Right forelimb (tissue), 1 donor: ENCODE measurements around the gene ARHGAP23.
A peak's percentile ranks its signal among the peaks of the same experiment; 100 is the strongest.

Experiments
- DNase-seq: peaks from one replicate; pipeline ENCODE4 v3.0.0-alpha.2; 2018

The ARHGAP23 gene

DNA sequence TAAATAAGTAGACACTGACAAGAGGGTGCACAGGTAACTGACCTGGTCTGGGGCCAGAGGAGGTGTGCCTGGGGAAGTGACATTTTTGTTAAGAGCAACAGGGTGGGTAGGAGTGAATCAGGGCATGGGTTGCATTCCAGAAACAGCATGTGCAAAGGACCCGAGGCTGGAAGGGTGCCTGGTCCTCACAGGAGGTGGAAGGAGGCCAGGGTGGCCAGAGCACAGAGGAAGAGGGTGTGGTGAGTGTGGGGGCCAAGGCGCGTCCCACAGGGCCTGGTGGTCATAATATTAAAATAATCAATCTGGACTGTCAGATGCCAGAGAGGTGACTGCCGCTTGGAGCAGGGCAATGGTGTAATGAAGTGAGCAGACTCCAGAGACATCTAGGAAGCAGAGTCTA is 14.3 kb downstream of the ARHGAP23 start:
- DNase-seq = no peak

DNA sequence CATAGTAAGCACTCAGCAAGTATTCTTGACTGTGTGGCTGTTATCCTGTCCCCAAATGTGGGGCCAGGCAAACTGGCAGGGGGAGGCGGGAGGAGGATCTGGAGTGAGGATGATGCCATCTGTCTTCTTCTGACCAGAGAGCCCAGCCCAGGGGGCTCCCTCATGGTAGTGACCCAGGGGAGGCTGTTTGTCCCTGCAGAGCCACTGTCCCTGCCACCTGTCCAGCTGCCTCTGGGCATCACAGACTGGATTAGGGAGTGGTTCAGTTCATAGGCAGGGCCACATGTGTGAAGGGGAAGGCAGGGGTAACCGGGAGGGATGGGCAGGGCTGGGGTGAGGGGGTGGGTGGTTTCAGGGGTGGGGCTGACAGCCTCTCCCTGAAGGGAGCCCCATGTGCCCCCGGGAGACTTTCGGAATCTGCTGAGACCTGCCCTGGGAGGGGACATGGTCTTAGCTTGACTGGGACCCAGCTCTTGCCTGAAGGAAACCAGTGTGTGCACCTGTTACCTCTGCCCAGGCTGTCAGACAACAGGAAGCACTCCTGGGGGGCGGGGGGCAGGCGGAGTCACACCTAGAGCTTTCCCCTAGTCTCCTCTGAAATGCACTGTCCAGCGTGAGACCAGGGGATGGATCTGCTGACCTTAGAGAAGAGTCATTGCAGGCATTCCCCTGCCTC is 15.2 kb downstream of the ARHGAP23 start:
- DNase-seq = no peak

DNA sequence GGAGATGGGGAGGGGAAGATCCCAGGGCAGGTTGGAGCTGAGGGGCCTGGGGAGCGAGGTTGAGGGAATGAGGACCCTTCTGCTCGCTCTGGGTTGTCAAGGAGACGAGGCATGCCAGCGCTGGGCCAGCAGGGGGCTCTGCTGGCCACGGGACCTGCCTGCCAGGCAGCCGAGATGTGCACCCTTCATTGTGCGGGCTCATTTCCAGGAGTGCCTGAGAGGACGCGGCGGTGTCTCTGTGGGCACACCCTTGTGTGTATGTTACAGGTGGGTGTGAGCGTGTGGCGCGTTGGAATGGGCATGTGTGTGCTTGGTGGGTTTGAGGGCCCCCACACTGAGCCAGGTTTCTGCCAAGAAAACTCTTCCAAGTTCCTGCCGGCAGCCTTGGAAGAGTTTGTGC is 15.9 kb downstream of the ARHGAP23 start:
- DNase-seq = peak; percentile 83

DNA sequence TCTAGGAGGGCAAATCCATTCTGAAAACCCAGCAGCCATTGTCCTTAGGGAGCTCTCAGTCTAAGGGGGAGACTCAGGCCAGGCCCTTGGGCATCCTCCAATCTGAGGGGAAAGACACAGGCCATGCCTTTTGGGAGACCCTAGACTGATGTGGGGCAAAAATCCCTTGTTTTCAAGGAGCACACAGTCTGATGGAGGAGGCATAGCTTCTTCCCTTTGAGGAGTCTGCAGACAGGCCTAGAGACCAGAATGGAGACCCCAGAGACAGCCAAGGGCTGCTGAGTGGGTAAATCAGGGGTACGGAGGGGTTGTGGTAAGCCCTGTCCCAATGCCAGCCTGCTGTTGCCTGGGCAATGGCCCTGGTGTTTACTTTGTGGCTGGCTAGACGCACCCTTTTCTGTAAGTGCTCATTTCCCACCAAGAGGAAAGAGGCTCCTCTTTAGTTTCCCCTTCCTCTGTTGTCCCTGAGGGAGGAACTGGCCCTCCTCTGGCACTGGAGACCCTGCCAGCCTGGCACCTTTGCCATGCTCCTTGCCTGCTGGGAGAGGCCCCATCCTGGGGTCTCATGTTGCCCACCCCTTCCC is 19.3 kb downstream of the ARHGAP23 start:
- no peak for DNase-seq

DNA sequence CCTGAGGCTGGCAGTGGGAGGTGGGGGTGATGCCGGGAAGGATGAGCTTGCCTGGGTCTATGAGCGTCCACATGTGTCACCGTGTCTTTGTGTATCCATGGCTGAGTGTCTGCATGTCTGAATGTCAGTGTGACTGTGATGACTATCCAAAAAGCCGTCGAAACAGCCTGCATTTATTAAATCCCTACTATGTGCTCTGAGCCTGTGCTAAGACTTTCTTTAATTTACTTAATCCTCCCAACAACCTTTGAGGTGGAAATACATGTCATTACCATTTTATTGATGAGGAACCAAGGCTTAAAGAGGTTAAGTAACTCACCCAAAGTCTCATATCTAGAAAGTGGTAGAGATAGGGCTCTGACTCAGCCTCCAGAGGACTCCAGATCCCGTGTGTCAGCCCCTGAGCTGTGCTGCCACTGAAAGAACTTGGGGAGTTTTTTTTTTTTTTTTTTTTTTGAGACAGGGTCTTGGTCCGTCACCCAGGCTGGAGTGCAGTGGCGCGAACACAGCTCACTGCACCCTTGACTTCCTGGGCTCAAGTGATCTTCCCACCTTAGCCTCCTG is 20.0 kb downstream of the ARHGAP23 start:
- no peak for DNase-seq

DNA sequence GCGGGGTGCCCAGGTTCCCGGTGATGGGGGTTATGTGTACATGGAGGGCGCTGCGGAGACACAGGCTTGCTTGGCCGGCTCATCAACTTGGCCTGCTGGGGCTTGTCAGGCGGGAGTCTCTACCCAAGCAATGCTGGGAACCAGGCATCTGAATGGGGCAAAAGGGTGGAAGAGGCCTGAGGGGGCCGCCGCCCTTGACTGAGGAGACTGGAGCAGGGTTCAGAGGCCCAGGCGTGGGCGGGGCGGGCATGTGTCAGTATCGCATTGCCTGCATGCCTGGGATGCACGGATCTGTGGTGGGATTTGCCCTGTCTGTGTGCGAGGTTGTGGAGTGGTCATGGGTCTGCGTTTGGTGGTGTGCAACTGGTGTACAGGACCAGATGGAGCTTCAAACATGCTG is 21.1 kb downstream of the ARHGAP23 start:
- DNase-seq = no peak

DNA sequence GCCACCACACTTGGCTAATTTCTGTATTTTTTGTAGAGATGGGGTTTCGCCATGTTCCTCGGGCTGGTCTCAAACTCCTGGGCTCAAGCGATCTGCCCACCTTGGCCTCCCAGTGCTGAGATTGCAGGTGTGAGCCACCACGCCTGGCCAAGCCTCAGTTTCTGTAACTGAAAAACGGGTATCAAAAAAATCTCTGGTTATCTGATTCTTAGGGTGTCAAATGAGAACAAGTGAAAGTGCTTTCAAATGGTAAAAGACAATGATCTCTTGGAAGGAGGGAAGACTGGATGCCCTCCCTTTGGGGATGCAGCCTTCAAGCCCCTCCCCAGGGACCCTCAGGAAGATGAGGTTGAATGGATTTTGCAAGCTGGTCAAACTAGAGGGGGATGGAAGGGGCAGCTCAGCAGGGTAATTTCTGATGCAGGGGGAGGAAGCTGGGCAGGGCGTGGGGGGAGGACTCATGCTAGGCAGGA is 22.3 kb downstream of the ARHGAP23 start:
- DNase-seq = no peak

DNA sequence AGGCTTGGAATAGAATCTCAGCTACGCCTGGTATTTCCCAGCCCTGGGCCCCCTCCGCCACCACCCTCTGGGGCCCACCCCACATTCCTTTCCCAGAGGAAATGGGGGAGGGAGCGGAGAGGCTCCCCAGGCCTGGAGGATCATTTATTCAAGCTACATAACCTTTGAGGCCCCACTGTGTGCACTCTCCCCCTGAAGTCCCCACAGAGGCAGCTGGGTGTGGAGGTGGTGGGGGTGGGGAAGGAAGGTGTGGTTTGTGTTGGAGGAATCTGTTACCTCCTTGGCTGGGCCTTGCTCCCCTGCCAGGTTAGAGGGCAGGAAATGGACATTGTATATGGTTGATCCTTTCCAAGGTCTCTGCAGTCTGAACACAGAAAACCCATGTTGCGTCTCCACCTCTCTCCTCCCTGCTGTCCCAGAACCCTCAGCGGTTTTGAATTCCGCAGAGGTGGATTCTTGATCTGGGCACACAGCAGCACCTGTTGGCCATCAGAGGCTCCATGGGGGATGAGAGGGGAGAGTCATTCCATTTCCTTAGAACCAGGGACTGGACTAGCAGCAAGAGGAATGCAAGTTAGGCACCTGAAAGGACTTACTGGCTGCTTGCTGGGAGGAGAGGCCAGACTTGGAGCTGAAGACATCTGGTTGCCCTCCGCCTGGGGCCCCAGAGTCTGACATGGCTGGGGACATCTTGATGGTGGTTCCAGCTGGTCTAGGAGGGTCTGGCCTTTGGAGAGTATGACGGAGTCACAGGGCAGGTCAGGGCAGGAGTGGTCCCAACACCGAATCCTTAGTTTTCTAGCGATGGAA is 23.0 kb downstream of the ARHGAP23 start:
- DNase-seq = peak; percentile 68

DNA sequence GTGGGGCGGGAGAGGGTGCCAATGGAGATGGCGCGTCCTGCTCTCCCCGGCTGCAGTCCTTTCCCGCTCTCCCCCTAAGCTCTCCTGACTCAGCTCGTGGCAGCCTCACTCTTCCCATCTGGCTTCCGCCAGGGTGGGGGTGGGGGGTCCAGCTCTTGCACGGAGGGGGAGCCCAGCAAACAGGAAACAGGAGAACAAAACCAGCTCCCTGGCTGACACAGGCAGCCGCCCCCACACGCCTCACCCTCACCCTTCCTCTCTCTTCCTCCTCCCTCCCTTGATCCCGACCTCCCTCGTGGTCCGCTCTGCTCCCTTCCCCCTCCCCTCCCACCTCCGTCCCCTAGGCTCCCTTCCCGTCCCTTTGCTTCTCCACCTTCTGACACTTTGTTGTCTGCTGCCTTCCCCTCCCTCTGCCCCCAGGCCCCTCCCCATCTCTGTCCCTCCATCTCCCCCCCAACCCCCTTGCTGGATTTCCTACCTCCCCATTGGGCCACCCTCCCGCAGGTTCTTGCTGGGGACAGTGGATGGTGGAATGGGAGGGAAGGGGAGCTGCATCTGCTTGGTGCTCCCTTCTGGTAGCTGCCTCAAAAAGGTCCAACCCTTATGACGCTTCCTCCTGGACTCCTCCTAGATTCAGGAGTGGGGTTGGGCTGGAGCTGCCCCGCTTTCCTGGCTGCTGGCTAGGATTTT is 23.7 kb downstream of the ARHGAP23 start:
- DNase-seq = peak; percentile 83

DNA sequence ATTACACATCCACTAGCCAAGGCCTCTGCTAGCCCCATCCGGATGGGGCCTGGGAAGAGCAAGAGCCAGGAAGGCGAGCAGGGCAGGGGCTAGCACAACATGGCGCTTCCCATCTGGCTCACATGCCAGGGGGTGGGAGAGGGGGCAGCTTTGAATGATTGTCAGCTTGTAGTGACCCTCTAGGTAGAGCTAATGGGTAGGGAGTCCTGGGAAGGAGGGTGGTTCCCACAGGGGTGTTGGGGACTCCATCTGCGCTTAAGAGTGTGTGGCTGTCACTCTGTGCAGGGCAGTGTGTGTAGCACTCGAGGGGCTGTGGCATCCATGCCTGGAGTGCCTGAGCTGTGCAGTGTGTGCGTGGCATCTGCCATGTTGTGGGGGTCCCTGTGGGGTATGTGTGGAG is 24.5 kb downstream of the ARHGAP23 start:
- DNase-seq = no peak

DNA sequence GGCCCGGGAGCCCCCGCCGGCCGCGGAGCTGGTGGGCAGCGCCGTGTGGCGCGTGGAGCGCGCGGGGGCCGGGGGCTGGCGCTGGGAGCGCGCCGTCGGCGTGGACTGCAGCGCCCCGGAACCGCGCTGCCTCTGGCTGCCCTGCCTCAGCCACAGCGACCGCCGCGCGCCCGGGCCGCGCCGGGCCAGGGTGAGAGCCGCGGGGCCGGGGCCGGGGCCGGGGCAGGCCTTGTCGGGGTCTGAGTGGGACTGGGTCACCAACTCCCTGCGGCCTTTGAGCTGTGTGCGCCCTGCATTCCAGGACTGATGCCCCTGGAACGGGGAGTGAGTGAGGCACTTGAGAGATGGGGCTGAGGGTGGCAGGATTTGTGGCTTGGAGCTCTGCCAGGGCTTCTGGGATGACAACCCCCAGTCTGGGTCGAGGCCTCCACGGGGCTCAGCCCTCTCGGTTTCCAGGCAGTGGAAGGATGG is 25.7 kb downstream of the ARHGAP23 start:
- peak; percentile 68 for DNase-seq

DNA sequence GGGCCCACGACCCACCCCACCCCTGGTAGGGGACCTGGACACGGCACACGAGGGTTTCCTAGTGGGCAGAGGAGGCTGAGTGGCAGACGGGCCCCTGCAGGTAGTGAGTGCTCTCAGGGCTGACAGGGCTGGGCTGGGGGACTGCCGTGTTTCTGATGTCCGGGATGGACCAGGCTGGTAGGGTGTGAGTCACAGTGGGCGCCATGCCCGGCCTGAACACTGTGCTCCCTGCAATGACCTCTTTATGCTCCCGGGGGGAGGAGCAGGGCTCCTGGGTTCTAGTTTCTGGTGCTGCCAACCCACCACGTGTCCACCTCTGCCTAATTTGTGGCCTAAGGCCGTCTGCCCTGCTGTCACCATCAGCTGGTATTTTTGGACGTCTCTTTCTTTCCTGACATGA is 26.3 kb downstream of the ARHGAP23 start:
- peak; percentile 72 for DNase-seq

DNA sequence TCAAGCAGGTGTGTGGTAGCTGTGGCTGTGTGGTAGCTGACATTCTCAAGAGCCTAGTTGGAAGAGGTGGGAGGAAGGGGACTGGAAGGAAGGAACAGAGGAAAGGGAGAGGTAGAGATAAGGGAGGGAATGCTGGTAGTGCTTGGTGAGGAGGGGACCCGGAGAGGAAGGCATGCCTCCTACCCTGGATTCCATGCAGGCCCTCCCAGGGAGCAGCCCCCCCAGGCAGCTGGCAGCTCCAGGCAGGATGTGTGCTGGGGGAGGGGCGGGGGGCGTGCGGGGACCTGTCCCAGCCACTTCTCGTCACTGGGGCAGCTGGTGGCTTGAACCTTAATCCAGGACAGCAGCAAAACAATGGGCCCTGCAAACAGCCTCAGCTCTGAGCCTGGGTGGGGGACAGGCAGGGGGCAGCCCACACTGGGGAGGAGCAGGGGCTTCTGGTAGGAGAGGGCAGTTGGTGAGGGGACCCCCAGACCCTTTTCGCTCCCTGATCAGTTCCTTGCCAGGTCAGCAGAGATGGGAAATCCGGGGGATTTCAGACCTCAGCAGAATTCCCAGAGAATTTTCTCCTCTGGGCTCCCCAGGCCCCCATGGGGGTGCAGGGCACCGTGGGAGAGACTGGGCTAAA is 27.1 kb downstream of the ARHGAP23 start:
- DNase-seq = peak; percentile 61

DNA sequence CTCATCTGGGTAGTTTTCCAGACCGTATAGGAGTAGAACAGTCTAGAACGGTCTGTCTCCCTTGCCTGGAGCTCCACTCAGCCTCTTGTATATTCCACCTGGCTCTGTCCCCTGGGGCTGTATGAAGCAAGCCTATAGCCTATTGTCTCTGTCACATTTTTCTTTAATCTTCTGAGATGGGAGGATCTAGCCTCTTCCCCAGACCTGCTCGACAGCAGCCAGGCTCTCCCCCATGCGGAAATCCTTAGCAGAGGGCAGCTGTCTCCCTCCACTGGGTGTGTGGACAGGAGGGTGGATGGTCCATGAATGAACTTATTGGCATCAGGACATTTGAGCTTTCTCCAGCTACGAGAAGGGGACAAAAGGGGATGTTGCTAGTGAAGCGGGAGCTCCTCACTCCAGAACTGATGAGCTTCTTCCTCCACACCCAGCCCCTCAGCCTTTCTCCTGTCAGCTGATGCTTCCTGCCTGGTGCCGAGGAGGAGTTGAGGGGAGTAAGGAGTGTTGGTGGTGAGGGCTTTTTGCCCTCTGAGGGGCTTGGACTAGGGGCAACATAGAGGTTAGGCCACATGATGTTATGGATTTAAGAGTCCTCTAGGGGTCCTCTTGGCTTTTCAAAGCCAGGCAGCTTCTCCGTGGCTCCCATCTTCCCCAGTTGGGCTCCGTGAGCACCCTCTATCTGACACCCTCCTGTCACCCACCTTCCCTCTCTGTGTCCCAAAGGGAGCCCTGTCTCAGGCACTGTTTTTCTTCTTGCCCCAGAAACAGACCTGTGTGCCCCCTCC is 28.0 kb downstream of the ARHGAP23 start:
- no peak for DNase-seq

DNA sequence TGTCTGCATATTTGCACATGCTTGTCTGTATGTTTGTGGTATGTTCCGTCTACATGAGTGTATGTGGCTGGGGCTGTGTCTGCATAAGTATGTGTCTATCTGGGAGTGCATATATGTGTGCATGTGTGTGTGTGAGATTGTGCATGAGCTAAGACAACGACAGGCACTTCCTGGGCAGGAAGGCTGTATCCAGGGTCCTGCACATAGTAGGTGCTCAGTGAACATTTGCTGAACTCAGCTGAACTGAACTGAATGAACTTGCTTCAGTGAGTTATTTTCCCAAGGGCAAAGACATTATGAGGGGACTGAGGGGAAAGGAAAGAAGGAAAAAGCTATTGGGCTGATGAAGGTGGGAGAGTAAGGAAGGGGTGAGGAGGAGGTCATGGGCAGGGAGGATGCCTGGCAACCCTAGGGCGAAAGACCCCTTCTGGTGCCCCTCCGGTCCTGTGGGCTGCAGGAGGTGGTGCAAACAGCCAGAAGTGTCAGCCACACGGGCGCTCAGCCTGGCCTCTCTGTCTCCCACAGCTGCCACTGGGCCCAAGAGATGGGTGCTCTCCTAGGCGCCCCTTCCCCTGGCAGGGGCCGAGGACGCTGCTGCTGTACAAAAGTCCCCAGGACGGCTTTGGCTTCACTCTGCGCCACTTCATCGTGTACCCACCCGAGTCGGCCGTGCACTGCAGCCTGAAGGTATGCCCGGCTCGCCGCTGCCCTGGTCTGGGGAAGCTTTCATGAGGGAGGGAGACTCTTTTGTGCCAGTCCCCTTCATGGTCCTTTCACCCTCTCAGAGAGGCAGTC is 29.5 kb downstream of the ARHGAP23 start:
- DNase-seq = no peak

DNA sequence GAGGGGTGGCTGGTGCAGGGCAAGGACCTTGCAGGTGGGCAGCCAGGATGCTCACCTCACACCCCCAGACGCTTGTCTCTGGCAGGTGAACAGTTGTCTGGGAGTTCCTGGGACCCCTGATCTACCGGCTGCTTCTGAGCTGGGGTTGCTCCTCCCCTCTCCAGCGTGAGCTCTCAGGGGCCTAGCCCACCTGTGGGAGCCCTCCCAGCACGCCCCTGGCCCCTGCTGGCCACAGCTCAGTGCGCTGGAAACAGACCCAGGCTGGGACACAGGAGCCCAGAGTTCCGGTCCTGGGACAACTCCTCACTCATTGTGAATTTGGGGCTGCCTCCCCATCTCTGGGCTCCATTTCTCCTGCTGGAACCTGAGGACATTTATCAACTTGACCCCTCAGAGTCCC is 30.3 kb downstream of the ARHGAP23 start:
- no peak for DNase-seq

DNA sequence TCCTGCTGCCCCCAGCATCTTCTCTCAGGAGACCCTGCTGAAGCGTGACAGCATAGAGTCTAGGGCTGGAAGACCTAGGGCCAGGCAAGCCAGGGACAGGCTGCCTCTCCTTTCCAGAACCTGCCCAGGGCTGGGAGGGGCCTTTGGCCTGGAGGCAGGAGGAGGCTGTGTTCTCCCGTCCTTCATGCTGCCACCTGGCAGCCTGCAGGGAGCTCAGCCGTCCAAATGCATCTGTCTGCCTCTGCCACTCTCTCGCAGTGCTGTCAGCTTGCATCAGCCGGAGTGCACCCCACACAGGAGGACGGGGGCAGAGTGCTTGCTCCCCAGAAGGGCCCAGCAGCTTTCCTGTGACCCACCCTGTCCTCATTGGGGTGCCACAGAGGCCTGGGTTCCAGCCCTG is 31.3 kb downstream of the ARHGAP23 start:
- DNase-seq = no peak

DNA sequence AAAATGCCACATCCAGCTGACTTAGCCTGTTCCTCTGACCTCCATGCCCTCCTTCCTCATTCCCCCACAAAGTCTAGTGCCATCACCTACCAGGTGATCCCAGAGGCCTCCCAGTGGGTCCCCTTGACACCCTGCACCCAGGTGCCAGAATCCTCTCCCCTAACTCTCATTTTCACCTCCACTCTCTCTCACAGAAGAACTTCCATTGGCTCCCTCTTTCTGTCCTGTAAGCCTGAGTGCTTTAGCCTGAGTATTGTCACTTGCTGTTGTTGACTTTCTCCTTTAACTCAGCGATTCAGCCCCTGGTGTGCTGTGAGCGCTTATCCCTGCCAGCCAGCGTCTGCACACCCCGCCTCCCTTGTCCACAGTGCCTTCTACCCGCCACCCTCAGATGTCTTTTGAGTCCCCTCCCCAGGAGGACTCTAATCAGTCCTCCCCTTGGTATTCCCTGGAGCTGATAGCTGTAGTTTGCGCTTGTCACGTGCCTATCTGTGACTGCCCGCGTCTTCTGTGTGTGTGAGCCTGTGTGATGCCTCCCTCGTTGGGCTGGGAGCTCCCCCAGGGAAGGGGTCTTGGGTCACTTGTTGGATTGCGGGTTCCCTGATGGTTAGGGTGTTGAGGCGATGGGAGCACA is 31.9 kb downstream of the ARHGAP23 start:
- DNase-seq = no peak

DNA sequence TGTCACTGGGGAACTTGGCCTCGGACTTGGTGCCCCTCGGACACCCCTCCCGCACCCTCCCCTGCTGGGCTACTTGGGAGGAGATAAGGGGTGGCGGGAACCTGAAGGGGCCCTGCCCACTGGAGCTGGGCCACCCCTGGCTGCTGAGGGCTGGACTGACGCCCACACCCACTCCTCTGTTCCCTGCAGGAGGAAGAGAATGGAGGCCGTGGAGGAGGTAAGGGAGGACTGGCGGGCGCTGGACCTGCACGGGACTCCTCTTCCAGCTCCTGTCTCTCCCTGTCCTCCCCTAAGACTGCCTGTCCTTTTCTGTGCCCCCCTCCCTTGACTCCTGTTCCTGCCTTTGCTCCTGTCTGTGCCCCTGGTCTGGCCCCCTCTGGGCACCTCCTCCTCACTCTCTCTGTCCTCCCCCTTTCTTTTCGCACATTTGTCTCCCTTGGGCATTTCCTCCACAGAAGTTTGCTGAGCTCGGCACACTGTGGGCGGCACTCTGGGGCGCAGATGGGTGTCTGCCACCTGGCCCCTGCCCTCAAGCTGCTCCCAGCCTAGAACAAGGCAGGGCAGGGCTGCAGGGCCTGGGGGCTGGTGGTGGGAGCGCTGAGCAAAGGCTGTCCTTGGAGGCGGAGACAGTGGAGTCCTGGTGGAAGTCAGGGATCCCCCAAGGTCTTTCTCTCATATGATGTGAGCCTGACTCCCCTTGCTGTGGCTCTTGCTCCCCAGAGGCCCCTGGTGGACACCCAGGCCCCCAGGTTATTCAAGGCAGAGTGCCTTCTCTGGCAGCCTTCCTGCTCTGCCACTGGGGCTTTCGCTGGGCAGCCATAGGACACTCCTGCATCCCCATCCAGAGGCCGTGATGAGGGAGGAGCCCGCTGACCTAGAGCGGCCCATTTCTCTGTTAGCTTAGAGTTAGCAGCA is 32.7 kb downstream of the ARHGAP23 start:
- no peak for DNase-seq
